Lung (tissue), 12 donors: ENCODE measurements around the gene PSMC4. TPM values are rescaled to one million over a fixed set of nuclear protein-coding genes. Genes with fewer than 3 reads are reported as not detected.
"Not testable (repeated sequence)": the region's sequence is repeated elsewhere in the genome, so short reads cannot be mapped to it uniquely, and the experiment has no call there.

ENCODE experiments used
- ATAC-seq: fragments of 200-7000 bp; cut with Tn5 transposase; one replicate; pipeline ENCODE4 v1.9.1; 2020; ENCODE audit warnings: moderate number of reproducible peaks; ENCODE audit not compliant: insufficient read depth, low FRiP score
- DNase-seq, 3 donors: peaks; one replicate each; pipeline ENCODE4 v3.0.0-alpha.2; 2013 to 2017
- H3K27ac ChIP-seq, 2 donors: one replicate each; pipeline ENCODE4 v1.5.1; 2013; ENCODE audit warnings: mild to moderate bottlenecking in 2 of 2, moderate library complexity in 2 of 2, control low read depth in 1 of 2, inconsistent platforms in 1 of 2, low read depth in 1 of 2, low read length in 1 of 2
- H3K27me3 ChIP-seq, 3 donors: one replicate each; pipeline ENCODE4 v1.5.1; 2013; ENCODE audit warnings: low read length in 2 of 3; ENCODE audit not compliant: control insufficient read depth in 3 of 3, insufficient read depth in 3 of 3
- H3K36me3 ChIP-seq, 4 donors: one replicate each; pipeline ENCODE4 v1.5.1; 2013; ENCODE audit warnings: low read length in 4 of 4, mild to moderate bottlenecking in 1 of 4, moderate library complexity in 1 of 4; ENCODE audit not compliant: control insufficient read depth in 4 of 4, insufficient read depth in 4 of 4
- H3K4me1 ChIP-seq, 5 donors: one replicate each; pipeline ENCODE4 v1.5.1; 2013; ENCODE audit warnings: low read length in 5 of 5, mild to moderate bottlenecking in 2 of 5, moderate library complexity in 1 of 5; ENCODE audit not compliant: control insufficient read depth in 5 of 5, insufficient read depth in 5 of 5
- H3K4me3 ChIP-seq: one replicate; pipeline ENCODE4 v1.5.1; 2013; ENCODE audit warnings: mild to moderate bottlenecking, control low read depth, moderate library complexity
- H3K9ac ChIP-seq, 2 donors: one replicate each; pipeline ENCODE4 v1.5.1; 2013; ENCODE audit warnings: low read length in 2 of 2, control low read depth in 1 of 2; ENCODE audit not compliant: insufficient read depth in 1 of 2
- H3K9me3 ChIP-seq, 4 donors: one replicate each; pipeline ENCODE4 v1.5.1; 2013; ENCODE audit warnings: low read length in 3 of 4, mild to moderate bottlenecking in 1 of 4, moderate library complexity in 1 of 4; ENCODE audit not compliant: control insufficient read depth in 4 of 4, insufficient read depth in 3 of 4
- CTCF ChIP-seq: IDR thresholded peaks from 2 replicates; pipeline ENCODE4 v1.5.1; 2012; ENCODE audit warnings: mild to moderate bottlenecking; ENCODE audit errors: control extremely low read depth, extremely low read depth
- WGBS, 2 donors: extraction: QIAGEN DNeasy Blood & Tissue Kit; methylation state at CpG; one replicate each; pipeline ENCODE4 v1.1.7; 2013; 5-methylcytosine and 5-hydroxymethylcytosine counted together
- polyA plus RNA-seq, 2 donors: library from polyadenylated mRNA; stranded (reverse); fragments of 200-250 nt; gene quantifications; one replicate each; pipeline ENCODE4 v1.2.1, GENCODE V29; 2013
- total RNA-seq, 2 donors: library from RNA; depleted of rRNA in 1 of 2; stranded (reverse); fragments of >200 nt in 1 of 2; gene quantifications; one replicate each; pipeline ENCODE4 v1.2.1, GENCODE V29; 2014 to 2021
- donor health status: control.
- donor health status: control.
- donor health status: Bipolar disorder and iron deficiency.
- donor health status: healthy.
- donor health status: DM: yes; HTN: yes; CAD: no.

The PSMC4 gene
- total and polyA plus RNA-seq, 4 donors, result 45.2 to 95.4 (median 87.2) TPM

GRCh38 chr19:39953915-39954314, 17.1 kb upstream of the PSMC4 start:
- H3K4me3 ChIP-seq, result no peak overlapping the region
- H3K9me3 ChIP-seq, result no peaks in the 10 kb centered on the region
- peaks cover 0 to 1% (median 0%) of the 10 kb centered on the region in 5 donors for H3K4me1 ChIP-seq
- 66 to 84% methylated on average over 7 of the region's 7 CpGs for WGBS, 2 donors
- ATAC-seq (no peak), DNase-seq (no peak)
- H3K27ac ChIP-seq, result no peak overlapping the region
- no peak overlapping the region for H3K9ac ChIP-seq
- no peaks in the 10 kb centered on the region for H3K36me3 ChIP-seq
- no peaks in the 10 kb centered on the region for H3K27me3 ChIP-seq
- TF ChIP-seq CTCF, result no peak

- 87 to 94% methylated on average over 5 of the region's 5 CpGs for whole genome bisulfite sequencing, 2 donors
- H3K27ac ChIP-seq, H3K9me3 ChIP-seq, H3K4me1 ChIP-seq, H3K4me3 ChIP-seq, DNase-seq, H3K27me3 ChIP-seq, H3K9ac ChIP-seq, H3K36me3 ChIP-seq, ATAC-seq: not testable (repeated sequence)
Measured at GRCh38 chr19:39957886-39958285, 13.1 kb upstream of the PSMC4 start.

- 85 to 87% methylated on average over 3 of the region's 3 CpGs for WGBS, 2 donors
- H3K27ac ChIP-seq, H3K4me3 ChIP-seq, H3K9me3 ChIP-seq, DNase-seq, H3K27me3 ChIP-seq, H3K4me1 ChIP-seq, ATAC-seq, H3K36me3 ChIP-seq, H3K9ac ChIP-seq: not testable (repeated sequence)
Measured at GRCh38 chr19:39958942-39959341, 12.0 kb upstream of the PSMC4 start.

GRCh38 chr19:39959407-39959806, 11.6 kb upstream of the PSMC4 start:
- H3K36me3 ChIP-seq, ATAC-seq, DNase-seq, H3K27me3 ChIP-seq, H3K4me1 ChIP-seq, H3K9me3 ChIP-seq, H3K4me3 ChIP-seq, H3K27ac ChIP-seq, H3K9ac ChIP-seq: not testable (repeated sequence)
- WGBS, 2 donors, result 47 to 54% methylated on average over 9 to 10 of the region's 13 CpGs

DNA sequence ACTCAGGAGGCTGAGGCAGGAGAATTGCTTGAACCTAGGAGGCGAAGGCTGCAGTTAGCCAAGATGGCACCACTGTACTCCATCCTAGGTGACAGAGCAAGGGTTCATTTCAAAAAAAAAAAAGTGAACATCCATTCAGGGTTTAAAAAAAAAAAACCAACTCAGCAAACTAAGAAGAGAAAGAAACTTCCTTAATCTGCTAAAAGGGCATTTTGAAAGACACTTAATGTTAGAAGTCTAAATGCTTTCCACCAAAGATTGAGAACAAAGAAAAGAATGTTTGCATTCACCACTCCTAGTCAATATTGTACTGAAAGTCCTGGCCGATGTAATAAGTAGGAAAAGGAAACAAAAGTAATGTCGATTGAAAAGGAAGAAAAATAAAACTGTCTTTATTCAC, 7.1 kb upstream of the PSMC4 start:
- ATAC-seq, result no peak
- peaks cover 0 to 2% (median 0%) of the 10 kb centered on the region in 4 donors for H3K9me3 ChIP-seq
- H3K27ac ChIP-seq, result no peak overlapping the region
- H3K36me3 ChIP-seq, result no peaks in the 10 kb centered on the region
- WGBS, 2 donors, result 56 to 59% methylated on average over 3 of the region's 3 CpGs
- no peaks in the 10 kb centered on the region for H3K4me1 ChIP-seq
- no peak for TF ChIP-seq CTCF
- H3K4me3 ChIP-seq, result no peak overlapping the region
- DNase-seq, result no peak
- no peak overlapping the region for H3K9ac ChIP-seq
- no peaks in the 10 kb centered on the region for H3K27me3 ChIP-seq
